Ovary (tissue), 9 donors: Measurements from ENCODE around the gene C10orf62. TPM values are rescaled to one million over a fixed set of nuclear protein-coding genes. Genes with fewer than 3 reads are reported as not detected.
A peak's percentile ranks its signal among the peaks of the same experiment; 100 is the strongest.

Experiments
- DNase-seq, 5 donors: peaks; one replicate each; pipeline ENCODE4 v3.0.0-alpha.2; 2019 to 2020
- H3K27ac ChIP-seq, 2 donors: fragments of 200-600 bp; one replicate each; pipeline versions ENCODE4 v1.5.1 to v1.8.0; 2019 to 2022
- H3K27me3 ChIP-seq: fragments of 200-600 bp; one replicate; pipeline ENCODE4 v1.8.0; 2022
- H3K36me3 ChIP-seq: fragments of 200-600 bp; sonication (generic); one replicate; pipeline ENCODE4 v1.5.1; 2019
- H3K4me1 ChIP-seq: one replicate; pipeline ENCODE4 v1.8.1; 2013; ENCODE audit warnings: mild to moderate bottlenecking, moderate library complexity; ENCODE audit not compliant: insufficient read depth
- H3K4me3 ChIP-seq: fragments of 200-600 bp; sonication (generic); one replicate; pipeline ENCODE4 v1.5.1; 2017
- H3K9me3 ChIP-seq, 2 donors: fragments of 200-600 bp in 1 of 2; sonication (generic) in 1 of 2; one replicate each; pipeline versions ENCODE4 v1.5.1 to v1.8.1; 2013 to 2019; ENCODE audit warnings: mild to moderate bottlenecking in 1 of 2, moderate library complexity in 1 of 2
- CTCF ChIP-seq, 3 donors: fragments of 450-650 bp in 2 of 3; fragments of 200-600 bp in 1 of 3; IDR thresholded peaks; one replicate each; pipeline versions ENCODE4 v1.5.1 to v1.8.0; 2016 to 2022; ENCODE audit warnings: antibody characterized with exemption in 3 of 3, mild to moderate bottlenecking in 1 of 3
- EP300 ChIP-seq: sonication (generic); formaldehyde crosslinking; IDR thresholded peaks from one replicate; pipeline ENCODE4 v1.6.1; 2017; ENCODE audit warnings: antibody characterized with exemption
- POLR2A ChIP-seq: fragments of 450-650 bp; IDR thresholded peaks from one replicate; pipeline ENCODE4 v1.6.1; 2017; ENCODE audit warnings: antibody characterized with exemption, mild to moderate bottlenecking, moderate library complexity
- WGBS, 3 donors: extraction: QIAGEN DNeasy Blood & Tissue Kit in 1 of 3; methylation state at CpG; one replicate each; pipeline versions ENCODE4 v1.1.5 to v1.1.7; 2013 to 2017; 5-methylcytosine and 5-hydroxymethylcytosine counted together
- intact Hi-C, 4 donors: fragments of 100-400 bp; cut with DNase I; formaldehyde crosslinking; loops; one replicate each; pipeline versions ENCODE4 v1.11.0 to v1.15.1; 2022 to 2023
- polyA plus RNA-seq, 2 donors: library from polyadenylated mRNA; stranded (reverse); fragments of 200-250 nt in 1 of 2; fragments of 350-450 nt in 1 of 2; fragmentation: Illumina TruSeq in 1 of 2; extraction: RNeasy Lipid Tissue Mini Kit (QIAGEN cat#74804) in 1 of 2; gene quantifications; one replicate each; pipeline ENCODE4 v1.2.3, GENCODE V29; 2013 to 2014
- total RNA-seq, 7 donors: library from RNA; depleted of rRNA in 2 of 7; stranded (reverse); fragments of >200 nt in 2 of 7; fragmentation: NEBNext Ultra II Directional in 3 of 7; extraction: Animal tissue kit (Norgen Biotek cat#: 25700) in 3 of 7; gene quantifications; one replicate each; pipeline versions ENCODE4 v1.1.0 to v1.2.4, GENCODE V29; 2016 to 2023
- donor health status: DM: no; HTN: no; CAD: no; lungs with moderate emphysema.
- donor health status: DM: no; HTN: no; CAD: no.
- donor health status: Bipolar disorder and iron deficiency.
- donor health status: DM: yes; HTN: yes; CAD: no.
- donor health status: DM: no; HTN: no; CAD: no.
- donor health status: DM: yes; HTN: yes; CAD: no.

Gene C10orf62
- total and polyA plus RNA-seq, 9 donors = 0.48 TPM; not detected in 8

DNA sequence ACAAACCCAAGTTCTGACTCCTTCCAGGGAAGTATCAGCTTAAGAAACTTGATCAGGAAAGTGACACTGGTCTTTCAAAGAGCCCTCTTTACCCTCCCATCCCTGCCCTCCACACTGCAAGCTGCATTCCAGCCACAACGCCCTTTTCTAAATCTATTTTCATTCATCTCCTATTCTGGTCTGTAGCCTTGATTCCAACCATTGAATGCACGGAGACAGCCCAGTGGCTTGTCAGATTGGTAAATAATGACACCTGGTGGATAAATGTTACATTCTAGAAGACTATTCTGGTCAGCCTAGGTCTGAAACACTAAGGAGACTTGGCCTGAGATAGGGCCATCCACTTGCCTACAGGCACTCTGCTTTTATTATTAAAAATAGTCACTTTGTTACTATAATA lies 22.9 kb downstream of the C10orf62 start:
- Histone ChIP-seq H3K9me3 (no peaks in the 10 kb centered on the region), H3K36me3 (no peaks in the 10 kb centered on the region), H3K27me3 (no peaks in the 10 kb centered on the region), H3K4me1 (no peaks in the 10 kb centered on the region), H3K4me3 (no peak overlapping the region), H3K27ac (no peak overlapping the region)
- TF ChIP-seq CTCF (IDR thresholded peaks at IDR 0.05) (peak in 1 of 3 donors; percentile 15), POLR2A (no peak)
- DNase-seq = no peak
- intact Hi-C loops = loop anchor here in 2 of 4 donors (5.0 to 10.0 kb wide), 2 partner anchors 150 to 208 kb away; partner anchors contain the start of gene RRP12 (in 1 of the 2)
- WGBS, 3 donors = 25 to 41% (median 29%) methylated on average over 2 of the region's 2 CpGs

DNA sequence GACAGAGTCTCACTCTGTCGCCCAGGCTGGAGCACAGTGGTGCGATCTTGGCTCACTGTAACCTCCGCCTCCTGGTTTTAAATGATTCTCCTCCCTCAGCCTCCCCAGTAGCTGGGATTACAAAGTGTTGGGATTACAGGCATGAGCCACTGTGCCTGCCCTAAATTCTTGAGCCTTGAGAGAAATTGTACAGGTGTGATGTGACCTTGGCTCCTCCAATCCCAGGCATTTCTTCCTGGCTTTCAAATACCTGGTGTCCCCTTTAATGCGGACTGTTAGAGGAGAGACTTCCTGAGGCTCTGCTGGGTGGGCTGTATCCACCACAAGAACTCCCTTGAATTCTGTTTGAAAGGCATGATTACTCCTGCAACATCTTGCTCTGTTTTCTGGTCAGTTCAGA lies 28.8 kb downstream of the C10orf62 start:
- TF ChIP-seq CTCF (IDR thresholded peaks at IDR 0.05) (no peak), POLR2A (no peak), EP300 (no peak)
- Histone ChIP-seq H3K27me3 (no peaks in the 10 kb centered on the region), H3K4me1 (no peaks in the 10 kb centered on the region), H3K9me3 (no peaks in the 10 kb centered on the region), H3K4me3 (no peak overlapping the region), H3K36me3 (no peaks in the 10 kb centered on the region), H3K27ac (no peak overlapping the region)
- WGBS, 3 donors = 87 to 96% (median 93%) methylated on average over 4 of the region's 4 CpGs
- no peak for DNase-seq
- intact Hi-C loops = loop anchor here in 1 of 4 donors (10.0 kb wide), 1 partner anchor 213 kb away; the partner anchor contains the start of gene RRP12

- Histone ChIP-seq H3K27me3 (no peaks in the 10 kb centered on the region), H3K4me3 (no peak overlapping the region), H3K4me1 (no peaks in the 10 kb centered on the region), H3K27ac (no peak overlapping the region), H3K36me3 (no peaks in the 10 kb centered on the region), H3K9me3 (no peaks in the 10 kb centered on the region)
- TF ChIP-seq POLR2A = no peak
- TF ChIP-seq CTCF (IDR thresholded peaks at IDR 0.05) = no peak
- TF ChIP-seq EP300 = no peak
- WGBS, 3 donors = 89 to 96% (median 91%) methylated on average over 4 of the region's 4 CpGs
- DNase-seq = no peak
- intact Hi-C loops = loop anchor here in 1 of 4 donors (10.0 kb wide), 1 partner anchor 214 kb away; the partner anchor contains the start of gene RRP12
These were observed 29.2 kb downstream of the C10orf62 start for GRCh38 chr10:97618733-97619132.

DNA sequence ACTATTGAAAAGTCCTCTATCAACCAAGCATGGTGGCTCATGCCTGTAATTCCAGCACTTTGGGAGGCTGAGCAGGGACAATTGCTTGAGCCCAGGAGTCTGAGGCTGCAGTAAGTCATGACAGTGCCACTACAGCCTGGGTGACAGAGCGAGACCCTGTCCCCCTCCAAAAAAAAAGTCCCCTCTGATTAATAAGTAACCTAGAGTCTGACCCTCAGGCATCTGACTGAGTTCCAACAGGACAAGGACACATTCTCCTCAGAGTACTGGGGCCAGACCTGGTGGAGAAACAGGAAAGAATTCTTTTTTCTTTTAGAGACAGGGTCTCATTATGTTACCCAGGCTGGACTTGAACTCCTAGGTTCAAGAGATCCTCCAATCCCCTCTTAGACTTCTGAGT lies 33.8 kb downstream of the C10orf62 start:
- no peak for DNase-seq
- no peaks in the 10 kb centered on the region for H3K36me3 ChIP-seq
- 89 to 100% (median 96%) methylated on average over 1 of the region's 1 CpG for WGBS, 3 donors
- H3K4me1 ChIP-seq = no peaks in the 10 kb centered on the region
- intact Hi-C loops = no loop called here
- no peaks in the 10 kb centered on the region for H3K27me3 ChIP-seq
- no peak for TF ChIP-seq CTCF (IDR thresholded peaks at IDR 0.05)
- no peak for TF ChIP-seq POLR2A
- no peak for TF ChIP-seq EP300
- H3K9me3 ChIP-seq = no peaks in the 10 kb centered on the region
- H3K27ac ChIP-seq = no peak overlapping the region
- no peak overlapping the region for H3K4me3 ChIP-seq
